ENCODE measurements around the gene ROMO1. TPM values are rescaled to one million over a fixed set of nuclear protein-coding genes. Genes with fewer than 3 reads are reported as not detected.

Gene ROMO1
- total RNA-seq, 1 donor = 124 TPM

GRCh38 chr20:35738410-35739179, 39.4 kb downstream of the ROMO1 start:
- Histone ChIP-seq H4K20me1 (ENCODE audit: insufficient read depth, low read length) (peaks cover 58% of the 10 kb centered on the region), H3K36me3 (ENCODE audit: insufficient read depth, low read length) (peaks cover 68% of the 10 kb centered on the region), H3K4me3 (ENCODE audit: insufficient read depth, low read length) (peak overlapping the region; percentile 4)

DNA sequence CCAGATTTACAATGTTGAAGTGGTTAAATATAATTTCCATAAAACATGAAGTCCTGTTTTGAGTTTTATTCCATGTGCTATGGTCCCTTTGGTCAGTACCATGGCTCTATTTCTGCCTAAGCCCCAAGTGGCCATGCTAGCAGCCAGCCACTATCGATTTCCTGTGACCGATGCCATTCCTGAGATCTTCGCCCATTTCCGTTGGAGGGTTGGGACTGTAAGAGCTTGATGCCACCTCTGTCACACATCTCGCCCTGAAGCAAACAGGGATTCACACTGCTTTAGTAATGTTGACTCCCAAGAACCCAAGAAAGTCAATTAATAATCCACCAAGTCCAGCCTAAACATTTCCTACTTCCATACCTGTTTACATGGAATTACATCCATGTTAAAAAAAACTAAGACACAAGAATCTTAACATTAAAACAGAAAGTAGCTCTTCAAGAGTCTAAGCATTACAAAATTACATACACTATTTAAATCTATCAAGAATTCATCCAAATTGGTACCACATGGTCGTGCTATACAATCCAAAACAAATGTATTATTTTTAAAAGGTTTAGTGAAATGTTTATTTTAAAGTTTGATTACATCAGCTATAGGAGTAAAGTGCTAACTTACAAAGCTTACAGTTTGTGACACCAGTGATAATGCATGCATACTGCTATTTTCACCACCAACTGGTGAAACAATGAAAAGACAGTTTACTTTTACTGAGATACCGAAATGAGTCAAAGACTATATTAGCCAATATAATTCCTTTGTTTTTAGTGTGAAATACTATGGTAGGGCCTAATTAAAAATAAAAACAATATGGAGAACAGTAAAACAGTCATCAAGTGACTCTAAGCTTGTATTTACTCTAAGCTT, 40.3 kb downstream of the ROMO1 start:
- H3K36me3 ChIP-seq (ENCODE audit: insufficient read depth, low read length) = peaks cover 59% of the 10 kb centered on the region
- peak; percentile 37 for TF ChIP-seq CTCF (IDR thresholded peaks at IDR 0.05; ENCODE audit: extremely low read depth, low read depth, low read length)
- peaks cover 84% of the 10 kb centered on the region for H3K79me2 ChIP-seq (ENCODE audit: insufficient read depth, low read length)
- H4K20me1 ChIP-seq (ENCODE audit: insufficient read depth, low read length) = peaks cover 48% of the 10 kb centered on the region
- H3K9me3 ChIP-seq (ENCODE audit: low read depth, low read length) = no peaks in the 10 kb centered on the region
- DNase-seq (ENCODE audit: insufficient read length, low spot score, missing footprints) = peak; percentile 32
- H3K4me2 ChIP-seq (ENCODE audit: insufficient read depth, low read length) = peak overlapping the region; percentile 94
- H3K4me3 ChIP-seq (ENCODE audit: insufficient read depth, low read length) = peak overlapping the region; percentile 95
- peaks cover 57% of the 10 kb centered on the region for H3K4me1 ChIP-seq (ENCODE audit: insufficient read depth, low read length)
- peak overlapping the region; percentile 98 for H3K27ac ChIP-seq (ENCODE audit: low read depth, low read length)
- H3K27me3 ChIP-seq (ENCODE audit: insufficient read depth, low read length) = no peaks in the 10 kb centered on the region
- no peak overlapping the region for H2AFZ ChIP-seq (ENCODE audit: low read length)

More at GRCh38 chr20:35738410-35739179, 39.4 kb downstream of the ROMO1 start:
- Histone ChIP-seq H3K27me3 (ENCODE audit: insufficient read depth, low read length) (no peaks in the 10 kb centered on the region), H3K9me3 (ENCODE audit: low read depth, low read length) (no peaks in the 10 kb centered on the region), H3K4me1 (ENCODE audit: insufficient read depth, low read length) (peaks cover 56% of the 10 kb centered on the region), H3K4me2 (ENCODE audit: insufficient read depth, low read length) (peak overlapping the region; percentile 94), H3K79me2 (ENCODE audit: insufficient read depth, low read length) (peaks cover 93% of the 10 kb centered on the region), H3K27ac (ENCODE audit: low read depth, low read length) (peak overlapping the region; percentile 98), H2AFZ (ENCODE audit: low read length) (no peak overlapping the region)
- DNase-seq (ENCODE audit: insufficient read length, low spot score, missing footprints) = peak; percentile 48
- no peak for TF ChIP-seq CTCF (IDR thresholded peaks at IDR 0.05; ENCODE audit: extremely low read depth, low read depth, low read length)

GRCh38 chr20:35741892-35742740, 42.9 kb downstream of the ROMO1 start, which contains the start of gene RBM39:
Gene RBM39 (minus strand): TSS chr20:35742260. CDS start chr20:35740874, 1,386 bp downstream.
- peak within 1 kb of the TSS; percentile 99 for H3K27ac ChIP-seq (ENCODE audit: low read depth, low read length)
- peak; percentile 91 for DNase-seq (ENCODE audit: insufficient read length, low spot score, missing footprints)
- H3K4me3 ChIP-seq (ENCODE audit: insufficient read depth, low read length) = peak within 1 kb of the TSS; percentile 95
- peaks cover 28% of the 10 kb centered on the region for H4K20me1 ChIP-seq (ENCODE audit: insufficient read depth, low read length)
- peaks cover 58% of the 10 kb centered on the region for H3K79me2 ChIP-seq (ENCODE audit: insufficient read depth, low read length)
- peaks cover 34% of the 10 kb centered on the region for H3K36me3 ChIP-seq (ENCODE audit: insufficient read depth, low read length)
- H3K27me3 ChIP-seq (ENCODE audit: insufficient read depth, low read length) = no peaks in the 10 kb centered on the region
- peaks cover 36% of the 10 kb centered on the region for H3K4me1 ChIP-seq (ENCODE audit: insufficient read depth, low read length)
- H2AFZ ChIP-seq (ENCODE audit: low read length) = peak within 1 kb of the TSS; percentile 18
- peak within 1 kb of the TSS; percentile 94 for H3K4me2 ChIP-seq (ENCODE audit: insufficient read depth, low read length)
- H3K9me3 ChIP-seq (ENCODE audit: low read depth, low read length) = no peaks in the 10 kb centered on the region
- TF ChIP-seq CTCF (IDR thresholded peaks at IDR 0.05; ENCODE audit: extremely low read depth, low read depth, low read length) = peak; percentile 28

All from osteoblast (primary cell).